CD4-positive, alpha-beta memory T cell (primary cell): ENCODE results near the gene APOC1. TPM values are rescaled to one million over a fixed set of nuclear protein-coding genes. Genes with fewer than 3 reads are reported as not detected.
A peak's percentile ranks its signal among the peaks of the same experiment; 100 is the strongest.
"Not testable (repeated sequence)": the region's sequence is repeated elsewhere in the genome, so short reads cannot be mapped to it uniquely, and the experiment has no call there.

ENCODE experiments used
- CTCF ChIA-PET: fragments of 350-600 bp; sonication (Branson Sonifier 250); formaldehyde crosslinking; loops from one replicate; lab custom pipeline; 2021; ENCODE audit warnings: inconsistent platforms; ENCODE audit not compliant: partially characterized antibody; lab: Charles Lee
- POLR2A ChIA-PET: fragments of 350-600 bp; sonication (Branson Sonifier 250); formaldehyde crosslinking; loops from one replicate; lab custom pipeline; 2021; ENCODE audit not compliant: partially characterized antibody; lab: Charles Lee
- DNase-seq, 5 donors: peaks; one replicate each; pipeline versions ENCODE4 v3.0.0 to v3.0.0-alpha.2; 2020 to 2022; ENCODE audit warnings: mixed read lengths in 1 of 5
- H3K27ac ChIP-seq: one replicate; pipeline ENCODE4 v1.7.0; 2013; ENCODE audit warnings: low read depth, low read length
- H3K27me3 ChIP-seq: 2 replicates; pipeline ENCODE4 v1.7.0; 2013; ENCODE audit warnings: mild to moderate bottlenecking, low read length, moderate library complexity; ENCODE audit not compliant: insufficient read depth
- H3K36me3 ChIP-seq: 2 replicates; pipeline ENCODE4 v1.7.0; 2013; ENCODE audit warnings: mild to moderate bottlenecking, low read length, moderate library complexity; ENCODE audit not compliant: insufficient read depth
- H3K4me1 ChIP-seq: 2 replicates; pipeline ENCODE4 v1.7.0; 2013; ENCODE audit warnings: mild to moderate bottlenecking, low read length, moderate library complexity; ENCODE audit not compliant: insufficient read depth
- H3K4me3 ChIP-seq, 2 donors: one replicate each; pipeline ENCODE4 v1.7.0; 2013; ENCODE audit warnings: low read length in 2 of 2, mild to moderate bottlenecking in 1 of 2
- H3K9me3 ChIP-seq, 2 donors: one replicate each; pipeline ENCODE4 v1.7.0; 2013; ENCODE audit warnings: low read length in 2 of 2, control low read depth in 1 of 2; ENCODE audit not compliant: control insufficient read depth in 1 of 2
- H3K27ac Mint-ChIP-seq, 7 donors: one replicate each; pipeline ENCODE4 v1.8.0; 2020 to 2021; ENCODE audit warnings: mixed read lengths in 7 of 7, mild to moderate bottlenecking in 6 of 7, inconsistent platforms in 3 of 7, moderate library complexity in 3 of 7
- H3K27me3 Mint-ChIP-seq, 2 donors: one replicate each; pipeline ENCODE4 v1.8.0; 2020 to 2021; ENCODE audit warnings: mixed read lengths in 2 of 2
- H3K36me3 Mint-ChIP-seq, 2 donors: one replicate each; pipeline ENCODE4 v1.8.0; 2020 to 2021; ENCODE audit warnings: mixed read lengths in 2 of 2, inconsistent platforms in 1 of 2, mild to moderate bottlenecking in 1 of 2
- H3K4me1 Mint-ChIP-seq, 4 donors: one replicate each; pipeline ENCODE4 v1.8.0; 2020 to 2021; ENCODE audit warnings: mixed read lengths in 4 of 4, mild to moderate bottlenecking in 1 of 4
- H3K4me3 Mint-ChIP-seq, 8 donors: one replicate each; pipeline ENCODE4 v1.8.0; 2020 to 2021; ENCODE audit warnings: mixed read lengths in 8 of 8, mild to moderate bottlenecking in 7 of 8, moderate library complexity in 6 of 8, inconsistent platforms in 3 of 8
- H3K9me3 Mint-ChIP-seq, 8 donors: one replicate each; pipeline ENCODE4 v1.8.0; 2020 to 2021; ENCODE audit warnings: mixed read lengths in 8 of 8, mild to moderate bottlenecking in 5 of 8, inconsistent platforms in 3 of 8, moderate library complexity in 1 of 8
- intact Hi-C: fragments of 100-400 bp; cut with micrococcal nuclease; formaldehyde crosslinking; loops from one replicate; pipeline ENCODE4 v1.15.1; 2023
- polyA plus RNA-seq, 2 donors: library from polyadenylated mRNA; unstranded; fragments of 300-500 nt; fragmentation: Illumina TruSeq; gene quantifications; one replicate each; pipeline ENCODE4 v1.2.3, GENCODE V29; 2021
- total RNA-seq, 2 experiments: library from RNA; stranded (reverse); gene quantifications; one replicate each; pipeline ENCODE4 v1.2.3, GENCODE V29; 2021

APOC1 gene
- total and polyA plus RNA-seq, 4 experiments from 2014 or later, result 6.4 to 7.0 TPM; not detected in 2

DNA sequence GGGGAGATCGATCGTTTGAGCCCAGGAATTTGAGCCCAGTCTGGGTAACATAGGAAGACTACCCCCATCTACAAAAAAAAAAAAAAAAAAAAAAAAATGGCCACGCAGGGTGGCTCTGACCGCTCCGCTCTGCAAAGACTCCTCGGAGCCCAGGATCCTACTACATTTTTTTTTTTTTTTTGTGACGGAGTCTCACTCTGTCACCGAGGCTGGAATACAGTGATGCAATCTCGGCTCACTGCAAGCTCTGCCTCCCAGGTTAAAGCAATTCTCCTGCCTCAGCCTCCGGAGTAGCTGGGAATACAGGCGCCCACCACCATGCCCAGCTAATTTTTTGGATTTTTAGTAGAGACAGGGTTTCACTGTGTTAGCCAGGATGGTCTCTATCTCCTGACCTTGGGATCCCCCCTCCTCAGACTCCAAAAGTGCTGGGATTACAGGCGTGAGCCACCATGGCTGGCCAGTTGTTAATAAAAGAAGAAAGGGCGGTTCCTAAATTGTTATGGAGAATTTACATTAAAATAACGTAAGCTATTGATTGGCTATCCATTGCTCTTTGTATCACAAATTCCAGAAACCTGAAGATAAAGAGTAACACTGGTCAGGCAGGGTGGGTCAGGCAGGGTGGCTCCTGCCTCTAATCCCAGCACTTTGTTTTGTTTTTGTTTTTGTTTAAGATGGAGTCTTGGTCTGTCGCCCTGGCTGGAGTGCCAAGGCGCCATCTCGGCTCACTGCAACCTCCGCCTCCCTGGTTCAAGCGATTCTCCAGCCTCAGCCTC lies 31.6 kb upstream of the APOC1 start:
- H3K36me3 ChIP-seq, DNase-seq, POLR2A ChIA-PET, H3K4me1 ChIP-seq, H3K27me3 ChIP-seq, CTCF ChIA-PET, H3K4me3 ChIP-seq, H3K27ac Mint-ChIP-seq, H3K27me3 Mint-ChIP-seq, H3K9me3 ChIP-seq, H3K9me3 Mint-ChIP-seq, H3K36me3 Mint-ChIP-seq, H3K27ac ChIP-seq, H3K4me1 Mint-ChIP-seq, intact Hi-C loops, H3K4me3 Mint-ChIP-seq: not testable (repeated sequence)

GRCh38 chr19:44883922-44884321 lies 30.5 kb upstream of the APOC1 start:
- Histone ChIP-seq H3K9me3 (no peaks in the 10 kb centered on the region), H3K4me3 (no peak overlapping the region), H3K27ac (no peak overlapping the region), H3K27me3 (no peaks in the 10 kb centered on the region), H3K36me3 (no peaks in the 10 kb centered on the region), H3K4me1 (no peaks in the 10 kb centered on the region)
- H3K9me3 Mint-ChIP-seq, result no peaks in the 10 kb centered on the region
- ChIA-PET CTCF (interaction anchor here (1.0 kb wide), 1 partner anchor 100 kb away, joined by 3 read pairs; no protein-coding TSS in a partner anchor), POLR2A (no interaction called here)
- no peak overlapping the region for H3K4me3 Mint-ChIP-seq
- H3K4me1 Mint-ChIP-seq, result peaks cover 0 to 3% (median under 1%) of the 10 kb centered on the region in 4 donors
- H3K27me3 Mint-ChIP-seq, result peaks cover 0 to 2% of the 10 kb centered on the region in 2 donors
- no peak for DNase-seq
- intact Hi-C loops, result no loop called here
- no peak overlapping the region for H3K27ac Mint-ChIP-seq
- H3K36me3 Mint-ChIP-seq, result no peaks in the 10 kb centered on the region

- Histone ChIP-seq H3K4me3 (no peak overlapping the region), H3K27me3 (no peaks in the 10 kb centered on the region), H3K9me3 (no peaks in the 10 kb centered on the region), H3K4me1 (peaks cover 3% of the 10 kb centered on the region), H3K36me3 (no peaks in the 10 kb centered on the region), H3K27ac (no peak overlapping the region)
- peaks cover 0 to 2% of the 10 kb centered on the region in 2 donors for H3K27me3 Mint-ChIP-seq
- H3K4me3 Mint-ChIP-seq, result peak overlapping the region in 1 of 8 donors; percentile 41
- no peaks in the 10 kb centered on the region for H3K36me3 Mint-ChIP-seq
- no peaks in the 10 kb centered on the region for H3K9me3 Mint-ChIP-seq
- ChIA-PET CTCF (interaction anchor here (1.0 kb wide), 1 partner anchor 100 kb away, joined by 3 read pairs; no protein-coding TSS in a partner anchor), POLR2A (no interaction called here)
- no peak for DNase-seq
- intact Hi-C loops, result no loop called here
- H3K4me1 Mint-ChIP-seq, result peaks cover 0 to 6% (median 4%) of the 10 kb centered on the region in 4 donors
- H3K27ac Mint-ChIP-seq, result peak overlapping the region in 1 of 7 donors; percentile 50
These were observed 29.8 kb upstream of the APOC1 start for GRCh38 chr19:44884566-44884965.

- H3K27ac ChIP-seq, result no peak overlapping the region
- Mint-ChIP-seq H3K4me1 (peaks cover 7 to 15% (median 12%) of the 10 kb centered on the region in 4 donors), H3K4me3 (no peak overlapping the region), H3K27ac (no peak overlapping the region), H3K27me3 (no peaks in the 10 kb centered on the region), H3K36me3 (peaks cover 0 to 5% of the 10 kb centered on the region in 2 donors), H3K9me3 (peaks cover 0 to 6% (median 0%) of the 10 kb centered on the region in 8 donors)
- H3K36me3 ChIP-seq, result no peaks in the 10 kb centered on the region
- H3K9me3 ChIP-seq, result no peaks in the 10 kb centered on the region
- H3K4me1 ChIP-seq, result peaks cover 10% of the 10 kb centered on the region
- ChIA-PET POLR2A (no interaction called here), CTCF (interaction anchor here (0.7 kb wide), 1 partner anchor 17 kb away, joined by 3 read pairs; no protein-coding TSS in a partner anchor)
- intact Hi-C loops, result no loop called here
- no peak overlapping the region for H3K4me3 ChIP-seq
- no peak for DNase-seq
- H3K27me3 ChIP-seq, result no peaks in the 10 kb centered on the region
These were observed 28.3 kb upstream of the APOC1 start for GRCh38 chr19:44886141-44886540.

DNA sequence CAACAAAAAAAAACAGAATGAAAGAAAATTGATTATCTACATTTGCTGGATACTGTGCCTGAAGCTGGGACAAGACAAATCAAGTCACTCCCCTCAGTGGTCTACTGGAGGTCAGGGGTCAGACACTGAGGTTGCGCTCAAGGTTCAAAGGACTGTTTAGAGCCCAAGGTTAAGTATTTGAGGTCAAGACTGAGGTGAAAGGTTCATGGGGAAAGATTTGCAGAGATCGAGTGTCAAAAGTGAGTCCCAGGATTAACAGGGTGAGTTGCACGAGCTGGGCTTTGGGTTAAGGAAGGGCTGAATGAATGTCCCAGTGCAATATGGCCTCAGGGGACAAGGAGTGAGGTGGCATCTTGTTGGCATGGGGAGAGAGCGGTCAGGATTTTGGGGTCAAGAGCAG lies 26.8 kb upstream of the APOC1 start:
- peaks cover 3% of the 10 kb centered on the region for H3K36me3 ChIP-seq
- CTCF ChIA-PET, result no interaction called here
- Mint-ChIP-seq H3K4me1 (peaks cover 16 to 27% (median 24%) of the 10 kb centered on the region in 4 donors), H3K9me3 (peaks cover 0 to 6% (median 0%) of the 10 kb centered on the region in 8 donors), H3K36me3 (peaks cover 0 to 8% of the 10 kb centered on the region in 2 donors), H3K27ac (peak overlapping the region in 4 of 7 donors; percentile 2 to 75 (median 32)), H3K4me3 (peak overlapping the region in 1 of 8 donors; percentile 57), H3K27me3 (no peaks in the 10 kb centered on the region)
- peaks cover 22% of the 10 kb centered on the region for H3K4me1 ChIP-seq
- no peaks in the 10 kb centered on the region for H3K9me3 ChIP-seq
- DNase-seq, result no peak
- POLR2A ChIA-PET, result no interaction called here
- intact Hi-C loops, result no loop called here
- H3K27me3 ChIP-seq, result no peaks in the 10 kb centered on the region
- no peak overlapping the region for H3K4me3 ChIP-seq
- H3K27ac ChIP-seq, result no peak overlapping the region

DNA sequence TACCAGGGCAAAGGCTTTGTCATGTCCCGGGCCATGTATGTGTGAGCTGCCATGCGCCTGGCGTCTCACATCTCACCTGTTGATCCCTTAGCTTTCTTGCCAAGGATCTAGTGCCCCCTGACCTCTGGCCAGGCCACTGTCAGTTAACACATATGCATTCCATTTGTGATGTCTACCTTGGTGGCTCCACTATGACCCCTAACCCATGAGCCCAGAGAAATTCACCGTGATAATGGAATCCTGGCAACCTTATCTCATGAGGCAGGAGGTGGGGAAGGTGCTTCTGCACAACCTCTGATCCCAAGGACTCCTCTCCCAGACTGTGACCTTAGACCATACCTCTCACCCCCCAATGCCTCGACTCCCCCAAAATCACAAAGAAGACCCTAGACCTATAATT lies 26.1 kb upstream of the APOC1 start:
- H3K27ac Mint-ChIP-seq, result peak overlapping the region in 1 of 7 donors; percentile 10
- CTCF ChIA-PET, result not testable (repeated sequence)

DNA sequence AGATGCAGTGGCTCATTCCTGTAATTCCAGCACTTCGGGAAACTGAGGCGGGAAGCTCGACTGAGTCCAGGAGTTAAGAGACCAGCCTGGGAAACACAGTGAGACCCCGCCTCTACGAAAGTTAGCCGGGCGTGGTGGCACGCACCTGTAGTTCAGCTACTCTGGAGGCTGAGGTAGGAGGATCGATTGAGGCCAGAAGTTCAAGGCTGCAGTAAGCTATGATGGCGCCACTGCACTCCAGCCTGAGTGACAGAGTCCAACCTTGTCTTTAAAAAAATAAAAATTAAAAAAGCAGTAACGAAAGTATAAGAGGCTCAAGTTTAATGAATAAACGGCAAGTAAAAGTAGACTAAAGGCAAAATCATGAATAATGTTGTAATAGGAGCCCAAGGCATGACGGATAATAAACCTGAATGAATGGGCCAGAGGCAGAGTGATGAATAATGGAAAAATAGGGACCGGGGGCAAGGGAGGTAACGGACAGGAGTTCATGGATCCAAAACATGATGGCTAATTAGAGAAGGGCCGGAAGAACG lies 24.5 kb upstream of the APOC1 start:
- peaks cover 0 to 6% (median 0%) of the 10 kb centered on the region in 8 donors for H3K9me3 Mint-ChIP-seq
- Histone ChIP-seq H3K36me3 (peaks cover 21% of the 10 kb centered on the region), H3K27ac (peak overlapping the region; percentile 83), H3K9me3 (no peaks in the 10 kb centered on the region), H3K4me1 (peaks cover 22% of the 10 kb centered on the region), H3K27me3 (no peaks in the 10 kb centered on the region), H3K4me3 (peak overlapping the region; percentile 36 to 59)
- POLR2A ChIA-PET, result interaction anchor here (0.6 to 1.4 kb wide), 6 partner anchors 16 to 288 kb away, joined by 3 to 13 read pairs (median 8); partner anchors contain the start of genes APOE, BLOC1S3, CLASRP and CLPTM1
- H3K36me3 Mint-ChIP-seq, result peaks cover 13 to 23% of the 10 kb centered on the region in 2 donors
- CTCF ChIA-PET, result no interaction called here
- H3K4me1 Mint-ChIP-seq, result peaks cover 19 to 35% (median 28%) of the 10 kb centered on the region in 4 donors
- intact Hi-C loops, result loop anchor here (1.0 to 5.0 kb wide), 6 partner anchors 43 to 517 kb away; partner anchors contain the start of genes BCL3, BLOC1S3, CLPTM1 and NECTIN2
- DNase-seq, result no peak
- peak overlapping the region; percentile 80 to 95 (median 89) for H3K4me3 Mint-ChIP-seq
- H3K27ac Mint-ChIP-seq, result peak overlapping the region; percentile 83 to 97 (median 95)
- H3K27me3 Mint-ChIP-seq, result no peaks in the 10 kb centered on the region

More for the DNA sequence above, 26.1 kb upstream of the APOC1 start:
- H3K9me3 ChIP-seq, intact Hi-C loops, H3K4me3 Mint-ChIP-seq, H3K36me3 ChIP-seq, H3K9me3 Mint-ChIP-seq, H3K27ac ChIP-seq, H3K4me3 ChIP-seq, H3K27me3 ChIP-seq, DNase-seq, POLR2A ChIA-PET, H3K27me3 Mint-ChIP-seq: not testable (repeated sequence)
- peaks cover 22% of the 10 kb centered on the region for H3K4me1 ChIP-seq
- Mint-ChIP-seq H3K4me1 (peaks cover 19 to 34% (median 28%) of the 10 kb centered on the region in 4 donors), H3K36me3 (peaks cover 4 to 15% of the 10 kb centered on the region in 2 donors)
